GM12878 (cell line): Measurements from ENCODE around the gene TNFRSF1A. TPM values are rescaled to one million over a fixed set of nuclear protein-coding genes. Genes with fewer than 3 reads are reported as not detected.

Experiments
- ATAC-seq: fragments of 200-7000 bp; cut with Tn5 transposase; 3 replicates; pipeline ENCODE4 v1.9.1; 2020; ENCODE audit warnings: mild to moderate bottlenecking, moderate library complexity
- BruUV-seq: library from RNA; stranded (reverse); fragments of 400-500 nt; replicated peaks from 2 replicates; lab custom pipeline; 2021; lab: Mats Ljungman, UMichigan
- CTCF ChIA-PET: fragments of 300-600 bp; sonication (Branson Sonifier 250); formaldehyde crosslinking; extraction: SDS; loops from one replicate; lab custom pipeline; 2021; ENCODE audit warnings: inconsistent platforms; lab: Yijun Ruan, JAX
- POLR2A ChIA-PET: fragments of 350-600 bp; formaldehyde crosslinking; extraction: SDS; loops from one replicate; lab custom pipeline; 2021; ENCODE audit warnings: inconsistent platforms; lab: Charles Lee
- RAD21 ChIA-PET: fragments of 300-600 bp; sonication (Branson Sonifier 250); formaldehyde crosslinking; loops from one replicate; lab custom pipeline; 2023; ENCODE audit warnings: antibody characterized with exemption; ENCODE audit not compliant: unreplicated experiment; lab: Charles Lee
- SMC1A ChIA-PET: fragments of 300-600 bp; sonication (Branson Sonifier 250); formaldehyde crosslinking; loops from one replicate; lab custom pipeline; 2023; ENCODE audit not compliant: unreplicated experiment, uncharacterized antibody; lab: Charles Lee
- DNase-seq: peaks from one replicate; pipeline ENCODE4 v3.0.0-alpha.2; 2011; ENCODE audit warnings: low read depth, low spot score
- FAIRE-seq: peaks from 3 replicates; lab custom pipeline; 2011; peaks lifted over from hg19 to GRCh38; lab: Jason Lieb, UNC
- H2AFZ ChIP-seq: 2 replicates; pipeline ENCODE4 v1.6.0; 2011; ENCODE audit warnings: low read depth, low read length, control low read depth; ENCODE audit not compliant: control insufficient read depth
- H3K27ac ChIP-seq: 2 replicates; pipeline ENCODE4 v1.5.1; 2011; ENCODE audit warnings: control low read depth; ENCODE audit not compliant: control insufficient read depth, insufficient read depth
- H3K27me3 ChIP-seq, 2 experiments: replicated peaks in 1 of 2; 2 replicates each; pipeline versions ENCODE4 v1.6.0 to v1.6.1; 2011; ENCODE audit warnings: low read length in 1 of 2; ENCODE audit not compliant: control insufficient read depth in 2 of 2, insufficient read depth in 2 of 2
- H3K36me3 ChIP-seq, 2 experiments: 2 replicates each; pipeline ENCODE4 v1.5.1; 2011; ENCODE audit warnings: low read length in 1 of 2; ENCODE audit not compliant: control insufficient read depth in 2 of 2, insufficient read depth in 2 of 2
- H3K4me1 ChIP-seq: 2 replicates; pipeline ENCODE4 v1.6.1; 2011; ENCODE audit warnings: mild to moderate bottlenecking, low read length, moderate library complexity, mixed read lengths; ENCODE audit not compliant: control insufficient read depth, insufficient read depth
- H3K4me2 ChIP-seq: 2 replicates; pipeline ENCODE4 v1.6.0; 2011; ENCODE audit warnings: control low read depth; ENCODE audit not compliant: control insufficient read depth, insufficient read depth
- H3K4me3 ChIP-seq: fragments of 200-600 bp; sonication (generic); 2 replicates; pipeline ENCODE4 v1.5.1; 2016
- H3K79me2 ChIP-seq: 2 replicates; pipeline ENCODE4 v1.6.0; 2011; ENCODE audit warnings: low read length; ENCODE audit not compliant: control insufficient read depth, insufficient read depth
- H3K9ac ChIP-seq: 2 replicates; pipeline ENCODE4 v1.8.0; 2011; ENCODE audit warnings: low read length, control low read depth, mixed read lengths; ENCODE audit not compliant: control insufficient read depth, insufficient read depth
- H3K9me3 ChIP-seq: replicated peaks from 3 replicates; pipeline ENCODE4 v1.5.1; 2011; ENCODE audit warnings: mild to moderate bottlenecking, low read length; ENCODE audit not compliant: control insufficient read depth, insufficient read depth
- H4K20me1 ChIP-seq: 2 replicates; pipeline ENCODE4 v1.6.0; 2011; ENCODE audit not compliant: control insufficient read depth, insufficient read depth
- EP300 ChIP-seq, 2 experiments: fragments of 150-350 bp in 1 of 2; IDR thresholded peaks; 2 replicates each; pipeline ENCODE4 v1.6.1; 2011 to 2012; ENCODE audit warnings: low read depth in 2 of 2, low read length in 2 of 2, borderline replicate concordance in 1 of 2, improper control_type of control experiment in 1 of 2, inconsistent platforms in 1 of 2; ENCODE audit not compliant: control insufficient read depth in 1 of 2
- IKZF2 ChIP-seq, 2 experiments: fragments of 450-650 bp; IDR thresholded peaks; 2 replicates each; pipeline ENCODE4 v1.6.1; 2017; ENCODE audit warnings: mild to moderate bottlenecking in 2 of 2, moderate library complexity in 2 of 2
- NBN ChIP-seq: fragments of 450-650 bp; IDR thresholded peaks from 2 replicates; pipeline ENCODE4 v1.6.1; 2016
- NRF1 ChIP-seq: conservative IDR thresholded peaks from 2 replicates; pipeline ENCODE4 v1.6.1; 2011; ENCODE audit warnings: mild to moderate bottlenecking, low read depth, low read length, improper control_type of control experiment
- SMARCA5 ChIP-seq: fragments of 450-650 bp; IDR thresholded peaks from 2 replicates; pipeline ENCODE4 v1.6.1; 2017; ENCODE audit warnings: mild to moderate bottlenecking
- TCF12 ChIP-seq: IDR thresholded peaks from 2 replicates; pipeline ENCODE4 v1.6.1; 2011; ENCODE audit warnings: low read depth, mild to moderate bottlenecking, low read length
- WGBS: methylation state at CpG from one replicate; pipeline ENCODE4 v1.1.6; 2016; ENCODE audit warnings: low lambda C conversion rate; ENCODE audit not compliant: insufficient replicate concordance, insufficient coverage; ENCODE audit errors: missing lambda C conversion rate; 5-methylcytosine and 5-hydroxymethylcytosine counted together
- in situ Hi-C: fragments of 300-500 bp; cut with MboI; formaldehyde crosslinking; loops from 9 replicates; pipeline ENCODE4 v1.14.3; 2018; ENCODE audit warnings: mixed read lengths
- intact Hi-C: fragments of 100-400 bp; cut with micrococcal nuclease; formaldehyde crosslinking; loops from one replicate; pipeline ENCODE4 v1.14.2; 2022; ENCODE audit not compliant: unreplicated experiment
- polyA plus RNA-seq, 11 experiments: library from polyadenylated mRNA; depleted of rRNA in 4 of 11; unstranded in 6 of 11; stranded (reverse) in 5 of 11; fragments of >200 nt; fragmentation: Nextera tagmentation in 4 of 11; fragmentation: Illumina TruSeq in 1 of 11; extraction: Ambion mirVana in 4 of 11; extraction: Trizol in 1 of 11; gene quantifications; 1 replicate in 1 of 11; 2 replicates in 10 of 11; pipeline versions ENCODE4 v1.2.1 to v1.2.3, GENCODE V29; 2011 to 2016; ENCODE audit warnings: inconsistent platforms in 2 of 11, missing spikeins in 2 of 11, low read depth in 1 of 11
- total RNA-seq, 4 experiments: library from RNA; depleted of rRNA in 3 of 4; stranded (reverse); fragments of >200 nt in 3 of 4; fragmentation: Illumina TruSeq in 1 of 4; extraction: Trizol in 1 of 4; gene quantifications; 2 replicates each; pipeline versions ENCODE4 v1.2.1 to v1.2.3, GENCODE V29; 2013 to 2021

TNFRSF1A gene
- total and polyA plus RNA-seq, 10 of the 15 experiments (the other 5 are each of a cell fraction or from before 2014, with no cell fraction given), result 0.24 to 16.5 (median 13.0) TPM

DNA sequence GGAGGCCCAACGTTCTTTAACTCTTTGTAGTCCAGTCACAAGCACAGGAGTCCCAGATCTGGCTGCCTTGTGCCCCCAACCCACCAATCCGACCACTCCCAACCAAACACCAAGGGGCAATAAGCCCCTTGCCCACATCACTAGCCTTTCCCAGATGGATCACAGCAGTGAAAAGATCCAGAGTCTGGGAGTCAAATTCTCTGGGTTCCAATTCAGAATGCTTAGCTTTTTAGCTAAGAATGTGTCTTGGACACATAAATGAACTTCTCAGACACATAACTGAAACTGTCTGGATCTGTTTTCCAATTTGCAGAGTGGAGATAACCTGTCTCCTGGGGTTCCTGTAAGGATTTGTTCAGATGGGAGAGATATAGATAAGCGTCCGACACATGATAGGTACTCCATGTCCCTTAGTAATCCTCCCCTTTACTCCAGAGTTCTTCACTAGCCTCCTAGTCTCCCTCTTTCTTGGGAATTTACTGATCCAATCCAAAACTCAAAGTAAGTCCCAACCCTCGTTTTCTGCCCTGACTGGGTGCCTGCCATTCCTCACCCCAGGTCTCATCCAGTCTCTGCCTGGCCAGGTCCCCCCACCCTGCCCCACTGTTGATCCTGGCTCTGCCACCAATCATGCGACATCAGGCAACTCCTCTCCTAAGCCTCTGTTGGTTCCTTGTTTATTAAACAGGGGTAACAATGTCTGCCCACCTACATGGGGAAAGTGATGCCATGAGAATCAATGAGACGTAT lies 439 bp upstream of the TNFRSF1A start:
- FAIRE-seq (peak; percentile 49), ATAC-seq (no peak), DNase-seq (no peak)
- H2AFZ ChIP-seq, result peak overlapping the region; percentile 97
- ChIA-PET RAD21 (interaction anchor here (0.7 to 1.1 kb wide), 2 partner anchors 16 to 19 kb away, joined by 3 read pairs; no protein-coding TSS in a partner anchor), SMC1A (interaction anchor here (0.7 to 4.2 kb wide), 4 partner anchors 16 to 123 kb away, joined by 3 to 19 read pairs (median 9); no protein-coding TSS in a partner anchor), CTCF (interaction anchor here (0.6 to 1.7 kb wide), 4 partner anchors 10 to 802 kb away, joined by 3 to 5 read pairs (median 4); no protein-coding TSS in a partner anchor), POLR2A (interaction anchor here (0.6 to 1.5 kb wide), 5 partner anchors 10 to 653 kb away, joined by 3 to 7 read pairs (median 4); partner anchors contain the start of gene VAMP1)
- peak overlapping the region; percentile 97 for H3K4me3 ChIP-seq
- intact Hi-C loops, result no loop called here
- peaks cover 39% of the 10 kb centered on the region for H3K79me2 ChIP-seq
- no peaks in the 10 kb centered on the region for H4K20me1 ChIP-seq
- H3K36me3 ChIP-seq, result no peaks in the 10 kb centered on the region
- BruUV-seq, result no TSS peak
- H3K9me3 ChIP-seq, result no peaks in the 10 kb centered on the region; the same call in 2 of the 3 replicates
- peak overlapping the region; percentile 88 for H3K27ac ChIP-seq
- peak overlapping the region; percentile 79 for H3K4me2 ChIP-seq
- peaks cover 0 to 2% of the 10 kb centered on the region in 2 experiments; a peak in 1 of 4 replicates for H3K27me3 ChIP-seq
- peaks cover 22% of the 10 kb centered on the region for H3K4me1 ChIP-seq
- 50% methylated on average over 7 of the region's 7 CpGs for WGBS
- in situ Hi-C loops, result no loop called here
- H3K9ac ChIP-seq, result peak overlapping the region; percentile 90
- TF ChIP-seq SMARCA5 (0 out of 2 replicates have a peak, but pooled peaks have one; percentile 4), EP300 (IDR thresholded peaks at IDR 0.05; ENCODE audit: borderline replicate concordance in 1 of 2, control insufficient read depth in 1 of 2, low read depth in 2 of 2, low read length in 2 of 2) (no peak), NRF1 (no peak), IKZF2 (IDR thresholded peaks at IDR 0.05) (0 out of 4 replicates have a peak, but pooled peaks of 1 of the 2 experiments have one; percentile 1), NBN (0 out of 2 replicates have a peak, but pooled peaks have one; percentile 6), TCF12 (no peak)
